C4-2B (cell line): Measurements from ENCODE around the gene GUCY1B1.

Source experiments
- H3K27ac ChIP-seq: fragments of 450-650 bp; 2 replicates; pipeline ENCODE4 v1.5.1; 2017
- ZFX ChIP-seq: fragments of 450-650 bp; IDR thresholded peaks from 2 replicates; pipeline ENCODE4 v1.6.1; 2017
- TF ChIP-seq, protein P1 (sequence below): fragments of 450-650 bp; conservative IDR thresholded peaks from 2 replicates; pipeline ENCODE4 v1.5.1; 2017; ENCODE audit warnings: mild to moderate bottlenecking

Gene GUCY1B1

GRCh38 chr4:155761916-155762315 is 3.1 kb downstream of the GUCY1B1 start:
- no peak for TF ChIP-seq ZFX
- TF ChIP-seq, protein P1, sequence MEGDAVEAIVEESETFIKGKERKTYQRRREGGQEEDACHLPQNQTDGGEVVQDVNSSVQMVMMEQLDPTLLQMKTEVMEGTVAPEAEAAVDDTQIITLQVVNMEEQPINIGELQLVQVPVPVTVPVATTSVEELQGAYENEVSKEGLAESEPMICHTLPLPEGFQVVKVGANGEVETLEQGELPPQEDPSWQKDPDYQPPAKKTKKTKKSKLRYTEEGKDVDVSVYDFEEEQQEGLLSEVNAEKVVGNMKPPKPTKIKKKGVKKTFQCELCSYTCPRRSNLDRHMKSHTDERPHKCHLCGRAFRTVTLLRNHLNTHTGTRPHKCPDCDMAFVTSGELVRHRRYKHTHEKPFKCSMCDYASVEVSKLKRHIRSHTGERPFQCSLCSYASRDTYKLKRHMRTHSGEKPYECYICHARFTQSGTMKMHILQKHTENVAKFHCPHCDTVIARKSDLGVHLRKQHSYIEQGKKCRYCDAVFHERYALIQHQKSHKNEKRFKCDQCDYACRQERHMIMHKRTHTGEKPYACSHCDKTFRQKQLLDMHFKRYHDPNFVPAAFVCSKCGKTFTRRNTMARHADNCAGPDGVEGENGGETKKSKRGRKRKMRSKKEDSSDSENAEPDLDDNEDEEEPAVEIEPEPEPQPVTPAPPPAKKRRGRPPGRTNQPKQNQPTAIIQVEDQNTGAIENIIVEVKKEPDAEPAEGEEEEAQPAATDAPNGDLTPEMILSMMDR: no peak
- H3K27ac ChIP-seq: no peak overlapping the region

GRCh38 chr4:155762334-155762733 is 3.5 kb downstream of the GUCY1B1 start:
- TF ChIP-seq ZFX: no peak
- TF ChIP-seq, protein P1: no peak

DNA sequence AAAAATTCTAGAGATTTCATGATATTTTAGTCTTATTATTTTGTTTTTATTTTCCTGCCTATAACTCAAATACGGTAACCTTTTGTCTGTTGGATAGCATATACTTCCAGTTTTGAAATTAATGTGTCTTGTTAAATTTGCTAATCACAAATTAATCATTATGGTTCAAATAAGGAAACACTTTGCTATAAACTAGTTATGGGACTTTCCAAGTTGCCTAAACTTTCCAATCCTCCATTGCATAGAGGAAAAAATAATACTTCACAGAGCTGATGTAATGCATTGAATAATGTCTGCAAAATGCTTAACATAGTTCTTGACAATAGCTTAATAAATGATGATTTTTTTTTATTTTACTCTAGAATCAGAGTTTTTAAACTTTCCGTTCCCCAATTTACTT is 4.7 kb downstream of the GUCY1B1 start:
- TF ChIP-seq, protein P1: no peak
- no peak for TF ChIP-seq ZFX
- no peak overlapping the region for H3K27ac ChIP-seq

More at GRCh38 chr4:155762334-155762733, 3.5 kb downstream of the GUCY1B1 start:
- H3K27ac ChIP-seq: no peak overlapping the region

- TF ChIP-seq, protein P1: no peak
- TF ChIP-seq ZFX: no peak
- no peak overlapping the region for H3K27ac ChIP-seq
Observed at GRCh38 chr4:155765149-155765548, 6.3 kb downstream of the GUCY1B1 start.

DNA sequence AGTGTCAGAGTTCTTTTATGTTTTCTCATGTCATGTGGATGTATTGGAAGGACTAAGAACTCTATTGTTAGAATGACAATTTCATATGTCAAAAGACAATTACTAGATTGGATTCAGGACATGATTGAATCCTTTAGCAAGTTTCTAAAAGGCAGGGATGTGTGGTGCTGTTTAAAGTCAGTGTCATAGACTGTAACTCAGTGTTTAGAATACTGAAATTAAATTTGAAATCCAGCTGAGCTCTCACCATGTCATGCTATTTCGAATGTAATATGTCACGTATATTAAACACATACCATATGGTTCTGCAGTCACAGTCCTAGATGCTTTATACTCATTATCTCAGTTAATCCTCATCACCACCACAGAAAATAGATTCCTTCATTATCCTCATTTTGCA is 7.8 kb downstream of the GUCY1B1 start:
- H3K27ac ChIP-seq: no peak overlapping the region
- no peak for TF ChIP-seq ZFX
- TF ChIP-seq, protein P1: no peak

DNA sequence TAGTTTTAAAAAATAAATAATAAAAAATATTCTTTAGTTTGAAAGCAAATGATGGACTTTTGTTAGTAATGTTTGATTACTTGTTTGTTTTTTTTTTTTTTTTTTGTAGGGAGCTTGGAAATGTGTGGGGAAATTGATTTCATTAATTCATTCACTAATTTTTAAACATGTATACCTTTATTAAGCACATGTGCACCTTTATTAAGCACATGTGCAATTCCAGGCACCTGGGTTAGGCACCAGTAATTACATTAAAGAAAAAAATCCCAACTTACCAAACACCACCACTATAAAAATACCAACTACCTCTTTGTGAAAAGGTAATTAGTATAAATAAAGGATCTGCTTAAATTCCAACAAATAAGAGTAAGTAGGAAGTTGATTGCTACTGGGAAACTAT is 9.5 kb downstream of the GUCY1B1 start:
- no peak for TF ChIP-seq ZFX
- TF ChIP-seq, protein P1: no peak
- H3K27ac ChIP-seq: no peak overlapping the region

- TF ChIP-seq, protein P1: no peak
- TF ChIP-seq ZFX: no peak
- no peak overlapping the region for H3K27ac ChIP-seq
Observed at GRCh38 chr4:155769090-155769489, 10.3 kb downstream of the GUCY1B1 start.
